HepG2 (cell line): ENCODE measurements around the gene WNT3A. TPM values are rescaled to one million over a fixed set of nuclear protein-coding genes. Genes with fewer than 3 reads are reported as not detected.

Source experiments
- CBX5 ChIP-seq: sonication (generic); formaldehyde crosslinking; IDR thresholded peaks from 2 replicates; pipeline ENCODE4 v1.4.0; 2020; ENCODE audit warnings: missing genetic modification reagents, borderline replicate concordance
- CCAR2 ChIP-seq: fragments of 200-400 bp; formaldehyde crosslinking; optimal IDR thresholded peaks from 2 replicates; pipeline ENCODE3; 2018; ENCODE audit warnings: low read depth, mild to moderate bottlenecking, low read length, moderate library complexity
- CSRNP2 ChIP-seq: sonication (generic); formaldehyde crosslinking; conservative IDR thresholded peaks from 2 replicates; pipeline ENCODE4 v1.8.0; 2022; ENCODE audit warnings: low read depth, missing genetic modification reagents
- HDAC6 ChIP-seq: fragments of 200-600 bp; sonication (generic); IDR thresholded peaks from 2 replicates; pipeline ENCODE4 v1.7.0; 2017; ENCODE audit warnings: mild to moderate bottlenecking, antibody characterized with exemption, low read length, low read depth
- JUNB ChIP-seq: sonication (generic); formaldehyde crosslinking; IDR thresholded peaks from 2 replicates; pipeline ENCODE4 v1.8.0; 2022; ENCODE audit warnings: missing genetic modification reagents, mild to moderate bottlenecking, borderline replicate concordance
- MIER2 ChIP-seq: IDR thresholded peaks from 2 replicates; pipeline ENCODE4 v1.6.1; 2016; ENCODE audit warnings: missing biosample characterization, missing genetic modification reagents
- MTF1 ChIP-seq: sonication (generic); formaldehyde crosslinking; IDR thresholded peaks from 2 replicates; pipeline ENCODE4 v1.5.0; 2020; ENCODE audit warnings: missing genetic modification reagents
- PBX3 ChIP-seq: sonication (generic); formaldehyde crosslinking; IDR thresholded peaks from 2 replicates; pipeline ENCODE4 v1.8.1; 2023; ENCODE audit warnings: missing genetic modification reagents, inconsistent platforms, borderline replicate concordance
- RFX3 ChIP-seq: IDR thresholded peaks from 2 replicates; pipeline ENCODE4 v1.6.1; 2016; ENCODE audit warnings: missing biosample characterization, missing genetic modification reagents
- SMYD3 ChIP-seq: sonication (generic); formaldehyde crosslinking; IDR thresholded peaks from 2 replicates; pipeline ENCODE4 v1.8.1; 2023; ENCODE audit warnings: mild to moderate bottlenecking, missing genetic modification reagents
- ZFP62 ChIP-seq: sonication (generic); formaldehyde crosslinking; IDR thresholded peaks from 2 replicates; pipeline ENCODE4 v1.4.0; 2020; ENCODE audit warnings: missing genetic modification reagents
- ZNF383 ChIP-seq: sonication (generic); formaldehyde crosslinking; IDR thresholded peaks from 2 replicates; pipeline ENCODE4 v1.4.0; 2020; ENCODE audit warnings: missing genetic modification reagents, mild to moderate bottlenecking, borderline replicate concordance
- ZNF616 ChIP-seq: sonication (generic); formaldehyde crosslinking; IDR thresholded peaks from 2 replicates; pipeline ENCODE4 v1.5.0; 2020; ENCODE audit warnings: low read depth, mild to moderate bottlenecking, missing genetic modification reagents
- ZNF761 ChIP-seq: sonication (generic); formaldehyde crosslinking; conservative IDR thresholded peaks from 2 replicates; pipeline ENCODE4 v1.4.0; 2020; ENCODE audit warnings: mild to moderate bottlenecking, missing genetic modification reagents
- ZNF878 ChIP-seq: sonication (generic); formaldehyde crosslinking; IDR thresholded peaks from 2 replicates; pipeline ENCODE4 v1.8.1; 2023; ENCODE audit warnings: mild to moderate bottlenecking, missing genetic modification reagents, moderate library complexity
- polyA plus RNA-seq, 8 experiments: library from polyadenylated mRNA; depleted of rRNA in 3 of 8; stranded (reverse) in 7 of 8; unstranded in 1 of 8; fragments of >200 nt; fragmentation: Illumina TruSeq in 4 of 8; extraction: Trizol in 4 of 8; gene quantifications; 2 replicates each; pipeline versions ENCODE4 v1.2.1 to v1.2.3, GENCODE V29; 2011 to 2016; ENCODE audit warnings: low read depth in 4 of 8, missing spikeins in 1 of 8, mixed read lengths in 1 of 8; ENCODE audit not compliant: insufficient read depth in 1 of 8
- total RNA-seq, 5 experiments: library from RNA; depleted of rRNA; stranded (reverse); fragments of >200 nt; fragmentation: Illumina TruSeq; extraction: Trizol; gene quantifications; 2 replicates each; pipeline ENCODE4 v1.2.3, GENCODE V29; 2016; ENCODE audit warnings: low read depth in 1 of 5
- TF ChIP-seq, protein P1 (sequence below): sonication (generic); formaldehyde crosslinking; IDR thresholded peaks from 2 replicates; pipeline ENCODE4 v1.5.0; 2020; ENCODE audit warnings: missing genetic modification reagents, mild to moderate bottlenecking, borderline replicate concordance
- TF ChIP-seq, protein P2 (sequence below): sonication (generic); formaldehyde crosslinking; IDR thresholded peaks from 2 replicates; pipeline ENCODE4 v1.9.0; 2021; ENCODE audit warnings: missing genetic modification reagents, borderline replicate concordance
- TF ChIP-seq, protein P3 (sequence below), 2 experiments: sonication (generic) in 1 of 2; formaldehyde crosslinking in 1 of 2; IDR thresholded peaks; 2 replicates each; pipeline versions ENCODE4 v1.5.1 to v1.6.1; 2011 to 2020; ENCODE audit warnings: borderline replicate concordance in 1 of 2, low read depth in 1 of 2, low read length in 1 of 2, mild to moderate bottlenecking in 1 of 2, missing genetic modification reagents in 1 of 2, moderate library complexity in 1 of 2

Gene WNT3A
- total and polyA plus RNA-seq, 2 of the 13 experiments (the other 11 are each of a cell fraction or from before 2014, with no cell fraction given): not detected

- TF ChIP-seq, protein P1, sequence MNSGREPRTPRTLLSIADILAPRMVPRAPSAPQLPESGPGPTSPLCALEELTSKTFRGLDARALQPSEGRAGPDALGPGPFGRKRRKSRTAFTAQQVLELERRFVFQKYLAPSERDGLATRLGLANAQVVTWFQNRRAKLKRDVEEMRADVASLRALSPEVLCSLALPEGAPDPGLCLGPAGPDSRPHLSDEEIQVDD (CRISPR knock-in tag): no peak
- TF ChIP-seq MIER2 (CRISPR knock-in tag): no peak
- TF ChIP-seq ZNF761: no peak
- TF ChIP-seq HDAC6: no peak
- no peak for TF ChIP-seq ZNF878
- TF ChIP-seq PBX3 (CRISPR knock-in tag): 0 out of 2 replicates have a peak, but pooled peaks have one; percentile 20
- TF ChIP-seq MTF1 (CRISPR knock-in tag): no peak
- TF ChIP-seq, protein P2, sequence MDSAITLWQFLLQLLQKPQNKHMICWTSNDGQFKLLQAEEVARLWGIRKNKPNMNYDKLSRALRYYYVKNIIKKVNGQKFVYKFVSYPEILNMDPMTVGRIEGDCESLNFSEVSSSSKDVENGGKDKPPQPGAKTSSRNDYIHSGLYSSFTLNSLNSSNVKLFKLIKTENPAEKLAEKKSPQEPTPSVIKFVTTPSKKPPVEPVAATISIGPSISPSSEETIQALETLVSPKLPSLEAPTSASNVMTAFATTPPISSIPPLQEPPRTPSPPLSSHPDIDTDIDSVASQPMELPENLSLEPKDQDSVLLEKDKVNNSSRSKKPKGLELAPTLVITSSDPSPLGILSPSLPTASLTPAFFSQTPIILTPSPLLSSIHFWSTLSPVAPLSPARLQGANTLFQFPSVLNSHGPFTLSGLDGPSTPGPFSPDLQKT (CRISPR knock-in tag): no peak
- TF ChIP-seq CCAR2: no peak
- no peak for TF ChIP-seq SMYD3 (CRISPR knock-in tag)
- no peak for TF ChIP-seq ZFP62
- TF ChIP-seq ZNF616 (CRISPR knock-in tag): no peak; the same call in 1 of the 2 replicates
- TF ChIP-seq CBX5 (CRISPR knock-in tag): no peak
- no peak for TF ChIP-seq ZNF383 (CRISPR knock-in tag)
- TF ChIP-seq RFX3: no peak
- TF ChIP-seq, protein P3, sequence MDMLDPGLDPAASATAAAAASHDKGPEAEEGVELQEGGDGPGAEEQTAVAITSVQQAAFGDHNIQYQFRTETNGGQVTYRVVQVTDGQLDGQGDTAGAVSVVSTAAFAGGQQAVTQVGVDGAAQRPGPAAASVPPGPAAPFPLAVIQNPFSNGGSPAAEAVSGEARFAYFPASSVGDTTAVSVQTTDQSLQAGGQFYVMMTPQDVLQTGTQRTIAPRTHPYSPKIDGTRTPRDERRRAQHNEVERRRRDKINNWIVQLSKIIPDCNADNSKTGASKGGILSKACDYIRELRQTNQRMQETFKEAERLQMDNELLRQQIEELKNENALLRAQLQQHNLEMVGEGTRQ (IDR thresholded peaks at IDR 0.05; ENCODE audit: low read depth, low read length): no peak
- TF ChIP-seq, protein P3 (CRISPR knock-in tag; IDR thresholded peaks at IDR 0.05; ENCODE audit: borderline replicate concordance): 0 out of 2 replicates have a peak, but pooled peaks have one; percentile 41
- TF ChIP-seq JUNB (CRISPR knock-in tag): no peak
- no peak; the same call in 1 of the 2 replicates for TF ChIP-seq CSRNP2 (CRISPR knock-in tag)
These were observed 76.4 kb downstream of the WNT3A start (continued) for GRCh38 chr1:228082918-228083870.
